ENCODE measurements around the gene BLOC1S1. TPM values are rescaled to one million over a fixed set of nuclear protein-coding genes. Genes with fewer than 3 reads are reported as not detected.

The BLOC1S1 gene
- total and polyA plus RNA-seq, 10 of the 15 experiments (the other 5 are each of a cell fraction or from before 2014, with no cell fraction given) = 126 to 285 (median 166) TPM

- ChIA-PET SMC1A (ENCODE audit: uncharacterized antibody, unreplicated experiment) (interaction anchor here (0.6 to 1.3 kb wide), 3 partner anchors 10 to 49 kb away, joined by 3 to 4 read pairs (median 3); no protein-coding TSS in a partner anchor), POLR2A (interaction anchor here (1.2 kb wide), 1 partner anchor 263 kb away, joined by 3 read pairs; the partner anchor contains the start of gene SUOX), RAD21 (ENCODE audit: unreplicated experiment) (interaction anchor here (0.7 to 7.7 kb wide), 4 partner anchors 14 to 95 kb away, joined by 3 to 113 read pairs (median 3); partner anchors contain the start of genes BLOC1S1, DNAJC14 and RDH5), CTCF (interaction anchor here (0.7 to 7.1 kb wide), 6 partner anchors 8 to 269 kb away, joined by 3 to 205 read pairs (median 4); partner anchors contain the start of genes BLOC1S1 and RDH5)
- no peaks in the 10 kb centered on the region for H3K27me3 ChIP-seq (replicated peaks in 1 of 2; ENCODE audit: control insufficient read depth in 2 of 2, insufficient read depth in 2 of 2, low read length in 1 of 2)
- in situ Hi-C loops (cut with MboI) = no loop called here
- no peak overlapping the region for H3K9ac ChIP-seq (ENCODE audit: control insufficient read depth, insufficient read depth, low read length)
- intact Hi-C loops (cut with micrococcal nuclease; ENCODE audit: unreplicated experiment) = loop anchor here (10.0 kb wide), 1 partner anchor 450 kb away; the partner anchor contains the start of gene SMARCC2
- H3K9me3 ChIP-seq (replicated peaks; ENCODE audit: control insufficient read depth, insufficient read depth, low read length) = no peaks in the 10 kb centered on the region
- H3K27ac ChIP-seq (ENCODE audit: control insufficient read depth, insufficient read depth) = no peak overlapping the region
- H3K4me3 ChIP-seq = no peak overlapping the region
- ATAC-seq (no peak), DNase-seq (ENCODE audit: low read depth, low spot score) (no peak), FAIRE-seq (no peak)
- no peaks in the 10 kb centered on the region; the same call in 1 of the 2 replicates for H3K79me2 ChIP-seq (ENCODE audit: control insufficient read depth, insufficient read depth, low read length)
- no peak for TF ChIP-seq SUPT20H (IDR thresholded peaks at IDR 0.05; ENCODE audit: borderline replicate concordance, control insufficient read depth, low read depth, low read length)
- no peak for TF ChIP-seq TAF1 (IDR thresholded peaks at IDR 0.05; ENCODE audit: borderline replicate concordance, low read depth, low read length)
- TF ChIP-seq, protein P1, sequence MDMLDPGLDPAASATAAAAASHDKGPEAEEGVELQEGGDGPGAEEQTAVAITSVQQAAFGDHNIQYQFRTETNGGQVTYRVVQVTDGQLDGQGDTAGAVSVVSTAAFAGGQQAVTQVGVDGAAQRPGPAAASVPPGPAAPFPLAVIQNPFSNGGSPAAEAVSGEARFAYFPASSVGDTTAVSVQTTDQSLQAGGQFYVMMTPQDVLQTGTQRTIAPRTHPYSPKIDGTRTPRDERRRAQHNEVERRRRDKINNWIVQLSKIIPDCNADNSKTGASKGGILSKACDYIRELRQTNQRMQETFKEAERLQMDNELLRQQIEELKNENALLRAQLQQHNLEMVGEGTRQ (IDR thresholded peaks at IDR 0.05; ENCODE audit: borderline replicate concordance, low read depth, low read length) = no peak
- no peak for TF ChIP-seq YBX1 (IDR thresholded peaks at IDR 0.05)
- no peak for TF ChIP-seq ZNF622 (IDR thresholded peaks at IDR 0.05)
- 59% methylated on average over 3 of the region's 3 CpGs for WGBS (ENCODE audit: insufficient coverage, insufficient replicate concordance, low lambda C conversion rate, missing lambda C conversion rate)
- H3K4me2 ChIP-seq (ENCODE audit: control insufficient read depth, insufficient read depth) = no peak overlapping the region
- no peaks in the 10 kb centered on the region for H3K36me3 ChIP-seq (ENCODE audit: control insufficient read depth in 2 of 2, insufficient read depth in 2 of 2, low read length in 1 of 2)
- H4K20me1 ChIP-seq (ENCODE audit: control insufficient read depth, insufficient read depth) = no peaks in the 10 kb centered on the region
- H2AFZ ChIP-seq (ENCODE audit: control insufficient read depth, low read depth, low read length) = no peak overlapping the region
- BruUV-seq (replicated peaks) = no TSS peak
- peaks cover 12% of the 10 kb centered on the region for H3K4me1 ChIP-seq (ENCODE audit: control insufficient read depth, insufficient read depth, low read length)
Observed at GRCh38 chr12:55734595-55734994, 18.7 kb downstream of the BLOC1S1 start.

All from GM12878 (cell line).